NOMO-1 treated with DMSO at 0.1 percent for 48 hours (cell line): ENCODE results near the gene FASTK.

Source experiments
- DNase-seq: peaks from one replicate; lab custom pipeline; 2025; ENCODE audit not compliant: unreplicated experiment; lab: John Stamatoyannopoulos, UW

The FASTK gene

DNA sequence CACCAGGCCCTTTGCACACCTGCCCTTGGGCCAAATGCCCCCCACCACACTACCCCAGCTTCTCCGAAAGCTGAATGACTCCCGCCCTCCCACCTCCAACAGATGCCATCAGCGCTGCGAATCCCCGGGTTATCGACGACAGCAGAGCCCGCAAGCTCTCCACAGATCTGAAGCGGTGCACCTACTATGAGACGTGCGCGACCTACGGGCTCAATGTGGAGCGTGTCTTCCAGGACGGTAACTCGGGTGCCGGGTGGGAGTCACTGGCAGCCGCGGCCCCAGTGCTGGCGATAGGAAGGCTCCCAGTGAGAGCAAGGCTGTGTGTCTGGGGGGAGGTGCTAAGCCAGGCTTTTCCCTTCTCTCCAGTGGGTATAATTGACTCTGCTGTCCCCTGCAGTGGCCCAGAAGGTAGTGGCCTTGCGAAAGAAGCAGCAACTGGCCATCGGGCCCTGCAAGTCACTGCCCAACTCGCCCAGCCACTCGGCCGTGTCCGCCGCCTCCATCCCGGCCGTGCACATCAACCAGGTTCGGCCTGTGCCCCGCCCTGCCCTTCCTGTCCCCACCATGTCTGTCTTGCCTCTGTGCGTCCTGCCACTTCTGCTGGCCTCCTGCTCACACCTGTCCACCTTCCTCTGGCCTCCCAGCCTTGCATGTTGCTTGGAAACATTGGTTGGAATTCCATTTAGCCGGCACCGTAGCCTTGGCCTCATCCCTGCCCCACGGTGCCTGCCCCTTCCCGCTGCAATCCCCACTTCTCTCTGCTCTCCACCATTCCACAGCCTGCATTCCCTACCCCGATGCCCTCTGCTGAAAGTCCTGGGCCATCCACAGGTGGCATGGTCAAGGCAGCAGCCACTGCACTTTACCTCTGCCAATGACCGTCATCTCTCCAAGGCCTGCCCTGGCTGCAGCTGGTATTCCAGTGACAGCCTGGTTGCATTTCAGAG is 37.8 kb upstream of the FASTK start:
- no peak for DNase-seq

DNA sequence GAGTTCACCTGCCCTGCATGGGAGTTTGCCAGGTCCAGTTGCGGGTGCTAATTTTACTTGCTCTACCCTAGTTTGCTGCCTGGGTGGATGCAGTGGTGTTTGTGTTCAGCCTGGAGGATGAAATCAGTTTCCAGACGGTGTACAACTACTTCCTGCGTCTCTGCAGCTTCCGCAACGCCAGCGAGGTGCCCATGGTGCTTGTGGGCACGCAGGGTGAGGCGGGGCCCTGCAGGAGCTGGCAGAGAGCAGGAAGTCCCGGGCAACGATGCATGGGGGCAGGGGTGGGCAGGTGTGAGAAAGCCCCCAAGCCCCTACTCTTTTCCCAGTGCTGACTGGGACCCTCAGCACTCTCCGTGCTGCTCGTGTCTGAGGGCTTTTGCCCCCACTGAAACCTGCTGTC is 37.0 kb upstream of the FASTK start:
- no peak for DNase-seq

DNA sequence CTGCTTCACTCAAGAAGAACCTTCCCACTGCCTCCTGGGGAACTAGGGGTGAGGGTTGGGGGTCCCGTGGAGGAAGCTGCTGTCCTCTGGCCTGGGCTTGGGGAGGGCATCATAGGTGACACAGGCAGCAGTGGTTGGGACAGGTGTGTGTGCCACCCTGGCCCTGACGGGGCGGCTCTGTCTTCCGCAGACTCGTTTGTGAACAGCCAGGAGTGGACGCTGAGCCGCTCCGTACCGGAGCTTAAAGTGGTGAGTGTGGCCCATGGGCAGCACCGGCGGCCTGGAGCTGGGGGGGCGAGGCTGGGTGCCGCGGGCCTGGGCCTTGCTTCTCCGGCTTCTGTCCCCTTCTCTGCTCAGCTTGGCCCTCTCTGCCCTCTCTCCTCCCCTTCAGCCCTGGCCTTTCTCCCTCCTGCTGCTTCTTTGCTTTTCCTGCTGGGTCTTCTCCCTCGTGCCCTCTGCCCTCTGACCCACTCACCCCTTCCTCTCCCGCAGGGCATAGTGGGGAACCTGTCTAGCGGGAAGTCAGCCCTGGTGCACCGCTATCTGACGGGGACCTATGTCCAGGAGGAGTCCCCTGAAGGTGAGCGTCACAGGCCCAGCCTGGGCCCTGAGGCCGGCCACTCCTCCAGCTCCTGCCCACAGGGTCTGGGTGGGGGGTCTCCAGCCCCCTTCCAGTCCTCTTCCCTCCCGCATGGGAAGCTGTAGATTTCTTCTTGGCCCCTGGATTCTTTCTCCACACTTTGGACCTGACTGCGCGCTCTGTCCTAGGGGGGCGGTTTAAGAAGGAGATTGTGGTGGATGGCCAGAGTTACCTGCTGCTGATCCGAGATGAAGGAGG is 36.2 kb upstream of the FASTK start:
- DNase-seq: no peak

DNA sequence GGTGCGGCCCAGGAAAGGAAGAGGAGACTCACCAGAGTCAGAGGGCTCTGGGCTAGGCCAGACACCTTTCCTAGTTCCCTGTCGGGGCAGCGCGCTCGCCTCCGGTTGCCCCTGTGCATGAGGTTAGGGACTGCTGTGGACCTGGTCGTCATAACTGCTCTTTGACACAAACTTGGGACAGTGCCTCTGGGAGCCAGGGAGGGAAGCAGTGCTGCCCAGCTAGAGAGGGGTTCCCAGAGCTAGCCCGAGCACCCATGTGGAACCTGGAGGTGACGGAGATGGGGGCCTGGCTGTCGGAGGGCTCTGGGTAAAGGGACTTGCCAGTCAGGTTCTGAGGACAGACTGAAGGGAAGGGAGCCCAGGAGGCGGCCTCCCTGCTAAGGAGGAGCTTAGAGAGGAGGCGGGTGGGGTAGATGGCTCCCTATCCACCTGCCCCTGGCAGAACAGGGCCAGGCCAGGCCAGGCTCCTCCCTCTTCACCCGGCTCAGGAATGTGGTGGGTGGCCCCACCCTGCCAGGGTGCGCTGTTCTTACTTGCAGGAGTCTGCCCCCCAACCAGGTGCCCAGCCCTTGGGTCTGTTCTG is 35.3 kb upstream of the FASTK start:
- DNase-seq: no peak

DNA sequence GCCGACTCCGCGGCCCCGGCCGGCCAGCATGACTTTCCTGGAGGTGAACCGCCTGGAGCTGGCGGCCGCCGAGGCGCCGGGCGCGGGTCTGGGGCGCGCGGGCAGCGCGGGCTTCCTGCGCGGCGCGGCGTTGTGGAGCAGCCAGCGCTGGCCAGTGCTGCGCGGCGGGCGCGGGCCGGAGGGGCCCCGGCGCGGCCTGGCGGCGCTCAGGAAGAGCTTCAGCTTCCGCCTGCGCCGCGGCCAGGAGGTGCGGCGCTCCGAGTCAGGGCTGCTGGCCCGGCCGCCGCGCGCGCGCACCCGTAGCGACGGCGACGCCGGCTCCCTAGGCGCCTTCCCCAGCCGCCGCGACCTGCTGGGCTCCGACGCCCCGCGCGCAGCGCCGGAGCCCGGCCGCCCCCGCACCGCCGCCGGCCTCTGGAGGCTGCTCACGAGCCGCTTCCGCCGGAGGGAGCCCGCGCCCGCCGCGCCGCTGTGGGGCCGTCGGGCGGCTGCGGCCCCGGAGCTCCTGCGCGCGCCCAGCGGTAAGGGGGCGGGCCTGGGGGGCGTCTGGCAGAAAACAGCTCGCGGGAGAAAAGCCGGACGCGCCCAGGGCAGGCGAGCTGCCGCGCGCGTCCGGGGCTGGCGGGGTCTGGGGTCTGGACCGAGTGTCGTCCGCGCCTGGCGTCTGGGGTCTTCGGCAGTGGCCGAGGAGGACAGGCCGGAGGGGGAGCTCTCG is 34.7 kb upstream of the FASTK start:
- no peak for DNase-seq

DNA sequence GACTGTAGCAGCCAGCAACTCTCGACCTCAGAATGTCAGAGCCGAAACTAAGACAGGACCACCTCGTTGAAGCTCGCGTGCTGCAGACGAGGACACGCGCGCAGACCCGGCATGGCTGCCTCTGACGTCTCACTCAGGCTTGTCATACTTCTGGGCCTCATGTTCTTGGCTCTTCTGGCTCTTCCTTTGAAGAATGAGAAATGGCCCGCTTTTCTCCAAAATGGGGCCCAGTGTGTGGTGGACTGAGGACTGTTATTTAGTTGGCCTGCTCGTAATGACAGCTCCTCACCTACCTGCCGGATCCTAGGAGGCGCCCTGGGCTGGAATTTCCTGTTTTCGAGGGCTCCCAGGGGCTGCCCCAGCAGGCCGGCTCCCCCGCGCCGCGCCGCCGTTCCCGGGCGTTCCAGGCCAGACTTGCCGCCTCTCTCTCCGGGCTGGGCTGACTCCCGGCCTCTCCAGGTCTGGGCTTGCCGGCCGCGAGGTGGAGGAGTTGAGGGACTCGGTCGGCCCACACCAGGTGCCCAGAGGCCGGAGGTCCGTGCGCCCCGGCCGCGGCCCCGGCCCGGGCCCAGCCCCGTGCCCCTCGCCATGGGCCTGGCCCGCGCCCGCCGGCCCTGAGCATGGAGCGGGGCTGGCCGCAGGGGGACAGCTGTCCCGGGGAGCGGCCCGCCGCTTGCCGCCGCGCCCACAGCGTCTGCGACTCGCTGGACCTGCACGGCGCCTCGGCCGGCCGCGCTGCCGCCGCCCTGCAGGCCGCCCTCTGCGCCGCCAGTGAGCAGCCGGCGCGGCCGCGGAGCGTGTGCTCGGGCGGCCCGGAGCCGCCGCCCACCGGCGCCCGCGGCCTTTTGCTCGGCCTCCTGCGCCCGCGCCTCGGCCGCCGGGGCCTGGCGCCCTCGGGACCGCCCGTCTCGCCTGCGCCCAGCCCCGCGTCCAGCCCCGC is 33.8 kb upstream of the FASTK start:
- no peak for DNase-seq

DNA sequence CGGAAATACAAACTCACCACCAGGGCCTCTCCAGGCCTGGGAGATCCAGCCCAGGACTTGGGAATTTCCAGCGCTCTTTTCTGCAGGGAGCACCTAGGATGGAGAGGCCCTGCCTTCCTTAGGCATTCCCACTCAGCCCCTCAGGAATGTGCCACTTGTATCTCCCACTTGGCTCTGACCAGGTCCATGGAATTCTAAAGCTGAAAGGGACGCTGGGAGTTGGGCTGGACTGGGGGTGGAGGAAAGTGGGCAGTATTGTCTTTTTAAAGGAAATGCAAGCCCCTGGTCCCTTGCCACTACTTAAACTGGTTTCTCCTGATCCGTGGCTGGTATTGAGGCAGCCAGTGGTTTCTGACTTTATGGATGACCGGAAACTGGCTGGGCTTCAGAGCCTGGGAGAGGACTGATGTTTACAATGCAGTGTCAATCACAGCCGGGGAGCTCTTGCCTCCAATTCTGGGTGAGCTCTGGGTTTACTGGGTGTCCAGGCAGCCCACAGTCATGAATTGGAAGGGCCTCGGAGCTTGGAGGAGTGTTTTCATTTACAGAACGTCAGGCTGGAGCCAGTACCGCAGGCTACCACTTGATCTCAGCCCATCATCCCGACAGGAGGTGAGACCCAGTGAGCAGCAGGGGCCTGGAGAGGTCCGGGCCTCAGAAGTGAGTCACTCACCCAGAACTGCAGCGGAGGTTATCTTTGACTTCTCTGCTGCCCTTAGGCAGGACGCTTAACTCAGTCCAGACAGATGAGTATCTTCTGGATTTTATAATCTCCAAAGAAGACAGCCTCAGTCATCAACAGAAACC is 32.9 kb upstream of the FASTK start:
- DNase-seq: no peak

DNA sequence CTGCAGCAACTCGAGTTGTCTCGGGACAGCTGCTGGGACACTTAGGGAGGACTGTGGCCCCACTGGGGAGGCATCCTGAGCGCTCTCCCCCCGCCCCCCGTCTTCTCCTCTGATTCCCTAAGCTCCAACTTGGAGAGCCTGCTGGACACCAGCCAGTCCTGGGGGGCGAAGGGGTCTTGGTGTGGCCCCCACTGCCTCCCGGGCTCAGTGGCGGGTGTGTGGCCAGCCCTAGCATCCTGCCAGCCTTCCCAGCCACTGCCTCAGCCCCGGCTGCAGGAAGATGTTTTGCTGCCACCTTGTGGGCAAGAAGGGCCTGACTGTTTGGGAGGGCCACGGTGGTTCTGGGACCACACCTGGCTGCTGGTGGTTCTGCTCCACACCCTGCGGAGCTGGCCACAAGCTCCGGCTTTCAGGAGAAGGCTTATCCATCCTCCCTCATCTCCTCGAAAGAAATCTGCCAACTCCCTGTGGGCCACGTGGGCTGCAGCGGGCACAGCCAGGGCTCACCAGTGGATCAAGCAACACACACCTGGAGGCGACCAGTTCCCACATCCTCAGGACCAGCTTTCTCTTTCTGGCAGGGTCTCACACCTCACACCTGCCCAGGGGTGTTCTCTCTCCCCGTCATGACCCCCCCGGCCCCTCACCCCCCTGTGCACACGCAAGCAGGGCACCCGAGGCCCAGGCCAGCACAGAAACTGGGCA is 30.5 kb upstream of the FASTK start:
- DNase-seq: no peak

DNA sequence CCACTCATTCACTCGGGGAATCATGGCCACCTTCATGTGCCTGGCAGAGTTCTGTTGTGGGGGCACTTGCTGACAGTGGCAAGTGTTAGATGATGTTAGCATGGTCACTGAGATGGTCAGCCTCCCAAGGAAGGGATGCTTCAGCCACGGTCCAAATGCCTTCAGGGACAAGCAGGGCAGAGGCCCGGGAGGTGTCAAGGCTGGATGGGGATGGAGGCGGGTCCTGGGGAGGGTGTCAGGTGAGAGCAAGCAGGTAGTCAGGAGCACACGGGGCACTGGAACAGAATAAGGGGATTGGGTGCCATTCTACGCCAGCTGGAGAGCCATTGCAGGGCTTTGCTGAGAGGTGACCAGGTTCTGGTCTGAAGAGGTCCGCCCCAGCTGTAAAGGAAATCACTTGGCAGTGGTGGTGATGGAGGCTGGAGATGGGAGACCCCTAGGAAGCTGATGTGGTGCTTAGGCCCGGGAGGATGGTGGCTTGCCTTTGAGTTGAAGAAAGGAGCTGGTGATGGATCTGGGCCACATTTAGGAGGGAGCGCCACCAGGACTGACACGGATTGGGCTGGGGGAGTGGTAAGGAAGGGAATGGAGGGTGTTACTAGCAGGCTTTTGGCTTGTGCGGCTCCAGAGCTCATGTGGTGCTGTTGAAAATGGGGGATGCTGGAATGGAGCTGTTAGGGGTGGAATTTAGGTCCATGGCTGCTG is 29.8 kb upstream of the FASTK start:
- no peak for DNase-seq

DNA sequence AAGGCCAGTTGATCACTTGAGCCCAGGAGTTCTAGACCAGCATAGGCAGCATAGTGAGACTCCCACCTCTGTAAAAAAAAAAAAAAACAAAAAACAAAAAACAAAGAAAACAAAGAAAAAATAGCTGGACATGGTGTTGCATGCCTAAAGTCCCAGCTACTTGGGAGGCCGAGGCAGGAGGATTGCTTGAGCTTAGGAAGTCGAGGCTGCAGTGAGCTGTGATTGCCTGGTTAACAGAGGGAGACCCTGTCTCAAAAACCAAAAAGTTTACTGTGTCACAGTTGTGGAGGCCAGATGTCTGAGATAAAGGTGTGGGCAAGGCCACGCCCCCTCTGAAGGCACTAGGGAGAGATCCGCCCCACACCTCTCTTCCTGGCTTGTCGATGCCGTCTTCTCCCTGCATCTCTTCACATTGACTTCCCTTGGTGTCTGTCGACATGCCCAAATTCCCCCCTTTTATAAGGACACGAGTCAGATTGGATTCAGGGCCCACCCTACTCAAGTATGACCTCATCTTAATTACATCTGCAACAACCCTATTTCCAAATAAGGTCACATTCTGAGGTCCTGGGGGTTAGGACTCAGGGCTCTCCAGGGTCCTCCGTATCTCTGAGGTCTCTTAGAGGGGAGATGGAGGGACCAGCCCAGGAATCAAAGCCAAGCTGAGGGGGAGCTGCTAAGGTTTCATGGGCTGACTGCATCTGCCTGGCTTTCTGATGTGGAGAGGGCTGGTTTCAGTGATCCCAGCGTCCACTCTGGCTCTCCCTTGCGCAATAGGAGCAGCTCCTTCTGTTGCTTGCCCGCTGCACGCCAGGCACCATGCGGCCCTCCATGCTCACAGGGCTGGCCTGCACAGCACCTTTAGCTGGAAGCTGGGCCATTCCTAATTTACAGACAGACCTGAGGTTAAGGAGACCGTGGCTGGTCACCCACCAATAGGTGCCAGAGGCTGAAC is 28.8 kb upstream of the FASTK start:
- DNase-seq: no peak

DNA sequence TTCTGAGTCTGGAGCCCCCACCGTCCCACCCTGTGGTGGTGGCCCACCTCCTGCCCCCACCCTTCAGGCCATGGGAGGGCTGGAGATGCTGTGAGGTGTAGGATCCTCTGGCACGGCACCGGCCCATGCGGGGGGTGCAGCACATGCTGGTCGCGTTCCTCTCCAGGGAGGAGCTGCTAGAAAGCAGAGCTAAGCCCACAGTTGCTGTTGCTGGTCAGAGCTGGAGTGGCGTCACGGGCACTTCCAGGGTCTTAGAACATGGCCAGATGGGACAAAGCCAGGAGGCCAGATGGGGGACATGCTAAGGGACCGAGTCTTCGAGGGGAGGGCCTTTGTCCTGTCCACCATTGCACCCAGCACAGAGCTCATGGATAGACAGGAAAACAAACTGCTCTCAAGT is 27.3 kb upstream of the FASTK start:
- DNase-seq: no peak

DNA sequence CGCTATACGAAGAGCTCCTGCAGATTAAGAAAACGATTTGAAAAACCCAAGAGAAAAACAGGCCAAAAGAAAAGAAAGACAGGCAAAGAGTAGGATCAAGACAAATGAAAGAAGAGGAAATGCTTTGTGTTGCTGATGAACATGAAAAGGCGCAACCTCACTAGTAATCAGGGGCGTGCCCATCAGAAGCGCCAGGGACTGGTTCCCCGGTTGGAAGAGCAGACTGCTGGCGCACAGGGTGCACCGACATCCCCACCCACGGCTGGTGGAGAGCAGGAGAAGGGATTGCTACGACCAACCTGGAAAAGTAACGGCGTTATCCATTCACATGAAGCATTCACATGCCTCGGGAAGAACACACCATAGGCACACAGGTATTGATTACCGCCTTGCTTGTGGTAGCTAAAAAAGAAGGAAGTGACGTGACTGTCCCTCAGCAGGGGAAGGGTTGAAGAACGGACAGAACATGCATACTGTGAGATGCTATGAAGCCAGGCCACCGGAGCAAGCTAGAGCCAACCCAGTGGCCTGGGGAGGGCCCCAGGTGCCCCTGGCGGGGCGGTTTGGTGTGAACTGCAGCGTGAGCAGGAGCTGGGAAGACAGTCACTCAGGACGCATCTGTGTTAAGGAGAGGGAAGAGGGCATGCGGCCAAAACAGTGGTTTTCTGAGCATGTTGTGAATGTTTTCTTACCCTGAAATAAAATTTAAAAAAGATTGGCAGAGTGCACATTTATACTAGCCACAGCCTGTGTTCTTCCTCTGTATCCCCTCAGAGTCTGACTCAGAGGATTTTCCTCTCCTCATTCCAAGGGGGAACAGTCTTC is 24.0 kb upstream of the FASTK start:
- no peak for DNase-seq

DNA sequence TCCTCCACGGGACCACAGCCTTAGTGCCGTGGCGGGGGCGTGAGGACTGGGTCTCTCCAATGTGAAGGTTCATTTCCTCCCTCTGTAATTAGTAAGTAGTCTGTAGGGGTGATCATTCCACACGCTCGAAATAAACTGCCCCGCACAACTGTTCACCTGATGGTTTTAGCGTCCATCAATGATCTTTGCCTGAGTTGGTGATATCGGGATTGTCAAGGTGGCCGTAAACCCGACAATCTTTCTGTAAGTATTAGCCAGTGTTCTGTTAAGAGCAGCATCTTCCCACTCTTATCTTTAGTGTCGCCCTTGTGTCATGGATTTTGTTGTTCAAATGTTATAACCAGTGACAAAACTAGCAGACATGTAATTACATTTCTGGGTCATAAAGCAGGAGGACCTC is 23.4 kb upstream of the FASTK start:
- DNase-seq: no peak

DNA sequence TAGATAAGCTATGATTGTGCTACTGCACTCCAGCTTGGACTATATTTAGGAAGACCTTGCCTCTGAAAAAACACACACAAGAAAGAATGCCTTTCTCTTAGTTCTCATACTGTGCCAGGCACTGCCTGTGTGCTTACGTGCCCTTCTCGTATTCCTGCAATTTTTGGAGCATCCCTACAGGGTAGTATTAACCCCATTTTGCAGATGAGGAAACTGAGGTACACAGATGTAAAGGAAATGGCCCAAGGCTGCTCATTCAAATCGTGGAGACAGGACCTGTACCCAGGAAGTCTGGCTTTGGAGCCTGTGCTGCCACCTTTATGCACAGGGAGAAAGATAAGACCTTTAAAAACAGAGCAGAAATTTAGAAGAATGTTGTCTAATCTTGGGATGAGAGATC is 22.4 kb upstream of the FASTK start:
- no peak for DNase-seq

DNA sequence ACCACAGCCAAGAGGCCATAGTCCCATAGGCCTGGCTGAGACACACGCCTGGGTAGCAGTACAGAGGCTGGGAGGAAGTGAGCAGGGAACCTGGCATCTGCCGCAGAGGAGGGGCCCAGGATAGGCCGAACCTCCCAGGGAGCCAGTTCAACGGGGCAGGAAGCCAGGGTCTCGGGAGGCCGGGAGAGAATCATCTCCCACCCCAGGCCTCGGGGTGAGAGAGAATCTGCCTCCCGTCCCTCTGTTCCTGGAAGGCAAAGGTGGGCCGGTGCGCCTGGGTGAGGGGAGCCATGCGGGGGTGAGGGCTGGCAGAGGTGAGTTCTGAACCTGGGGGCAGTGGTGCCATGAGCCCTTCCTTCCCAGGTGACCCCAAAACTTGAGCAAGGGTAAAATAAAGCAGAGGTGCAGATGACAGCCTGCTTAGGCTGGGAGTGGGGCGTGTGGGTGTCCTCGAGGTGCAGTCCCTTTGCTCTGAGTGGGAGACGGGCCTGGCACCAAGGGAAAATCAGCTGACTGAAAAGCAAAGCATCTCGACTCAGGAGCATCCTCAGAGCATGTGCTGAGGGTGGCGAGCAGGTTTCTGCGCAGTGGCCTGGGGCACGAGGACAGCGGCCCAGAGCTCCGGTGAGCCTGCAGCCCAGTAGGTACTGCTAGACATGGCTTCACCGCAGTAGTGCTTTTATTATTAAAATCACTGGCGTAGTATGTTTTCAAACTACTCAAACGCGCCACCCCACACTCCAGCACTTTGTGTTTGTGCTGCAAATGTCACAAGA is 21.2 kb upstream of the FASTK start:
- DNase-seq: no peak
